Sigmoid colon (tissue), 7 donors: Measurements from ENCODE around the gene DPP6. TPM values are rescaled to one million over a fixed set of nuclear protein-coding genes. Genes with fewer than 3 reads are reported as not detected.

ENCODE experiments used
- DNase-seq: peaks from one replicate; pipeline ENCODE4 v3.0.0-alpha.2; 2019
- H3K27ac ChIP-seq, 4 donors: fragments of 200-600 bp; sonication (generic); one replicate each; pipeline ENCODE4 v1.5.1; 2016 to 2019; ENCODE audit warnings: mild to moderate bottlenecking in 1 of 4
- H3K27me3 ChIP-seq, 3 donors: fragments of 200-600 bp; sonication (generic); one replicate each; pipeline ENCODE4 v1.5.1; 2019; ENCODE audit warnings: mild to moderate bottlenecking in 1 of 3
- H3K36me3 ChIP-seq, 4 donors: fragments of 200-600 bp; sonication (generic); one replicate each; pipeline ENCODE4 v1.5.1; 2016 to 2019
- H3K4me1 ChIP-seq, 4 donors: fragments of 200-600 bp; sonication (generic); one replicate each; pipeline ENCODE4 v1.5.1; 2017 to 2019
- H3K4me3 ChIP-seq, 4 donors: fragments of 200-600 bp; sonication (generic); one replicate each; pipeline ENCODE4 v1.5.1; 2017 to 2019; ENCODE audit warnings: mild to moderate bottlenecking in 2 of 4, moderate library complexity in 1 of 4
- H3K9me3 ChIP-seq, 4 donors: fragments of 200-600 bp in 3 of 4; sonication (generic) in 3 of 4; one replicate each; pipeline versions ENCODE4 v1.5.1 to v1.6.1; 2013 to 2019
- CTCF ChIP-seq, 4 experiments: fragments of 450-650 bp in 3 of 4; fragments of 200-600 bp in 1 of 4; IDR thresholded peaks; one replicate each; pipeline ENCODE4 v1.5.1; 2016 to 2019; ENCODE audit warnings: antibody characterized with exemption in 4 of 4, mild to moderate bottlenecking in 3 of 4, moderate library complexity in 2 of 4
- EP300 ChIP-seq, 4 donors: sonication (generic); formaldehyde crosslinking; IDR thresholded peaks; one replicate each; pipeline ENCODE4 v1.6.1; 2017; ENCODE audit warnings: antibody characterized with exemption in 4 of 4
- POLR2A ChIP-seq, 2 donors: fragments of 450-650 bp; IDR thresholded peaks; one replicate each; pipeline ENCODE4 v1.6.1; 2016; ENCODE audit warnings: antibody characterized with exemption in 2 of 2, mild to moderate bottlenecking in 2 of 2, moderate library complexity in 2 of 2
- POLR2AphosphoS5 ChIP-seq, 4 donors: sonication (generic); formaldehyde crosslinking; IDR thresholded peaks; one replicate each; pipeline ENCODE4 v1.6.1; 2017; ENCODE audit warnings: antibody characterized with exemption in 4 of 4
- WGBS, 2 donors: extraction: QIAGEN DNeasy Blood & Tissue Kit; methylation state at CpG; one replicate each; pipeline ENCODE4 v1.1.7; 2013; 5-methylcytosine and 5-hydroxymethylcytosine counted together
- intact Hi-C: fragments of 100-400 bp; cut with DNase I; formaldehyde crosslinking; loops from one replicate; pipeline ENCODE4 v1.15.1; 2023
- polyA plus RNA-seq, 3 donors: library from polyadenylated mRNA; stranded (reverse); fragments of 200-250 nt; gene quantifications; one replicate each; pipeline ENCODE4 v1.2.3, GENCODE V29; 2013
- total RNA-seq, 4 donors: library from RNA; depleted of rRNA; stranded (reverse); fragments of >200 nt; gene quantifications; one replicate each; pipeline ENCODE4 v1.1.0, GENCODE V29; 2016
- donor health status: healthy with polysubstance abuse.
- donor health status: Bipolar disorder and iron deficiency.
- donor health status: healthy.

The DPP6 gene
- total and polyA plus RNA-seq, 7 donors = 1.2 to 53.2 (median 41.0) TPM; not detected in 1

- Histone ChIP-seq H3K27ac (no peak overlapping the region), H3K4me1 (no peaks in the 10 kb centered on the region), H3K36me3 (no peaks in the 10 kb centered on the region), H3K9me3 (no peaks in the 10 kb centered on the region), H3K4me3 (no peak overlapping the region), H3K27me3 (no peaks in the 10 kb centered on the region)
- 74 to 78% methylated on average over 6 of the region's 6 CpGs for WGBS, 2 donors
- intact Hi-C loops = no loop called here
- DNase-seq = no peak
- TF ChIP-seq POLR2AphosphoS5 (IDR thresholded peaks at IDR 0.05) (no peak), POLR2A (IDR thresholded peaks at IDR 0.05) (no peak), EP300 (IDR thresholded peaks at IDR 0.05) (no peak), CTCF (IDR thresholded peaks at IDR 0.05) (no peak)
Measured at GRCh38 chr7:154212861-154213260, 160.7 kb downstream of the DPP6 start.

- no peaks in the 10 kb centered on the region for H3K4me1 ChIP-seq
- no peak overlapping the region for H3K27ac ChIP-seq
- H3K36me3 ChIP-seq = no peaks in the 10 kb centered on the region
- intact Hi-C loops = no loop called here
- 56 to 63% methylated on average over 7 of the region's 7 CpGs for WGBS, 2 donors
- H3K9me3 ChIP-seq = no peaks in the 10 kb centered on the region
- TF ChIP-seq CTCF (IDR thresholded peaks at IDR 0.05) (no peak), EP300 (IDR thresholded peaks at IDR 0.05) (no peak), POLR2AphosphoS5 (IDR thresholded peaks at IDR 0.05) (no peak), POLR2A (IDR thresholded peaks at IDR 0.05) (no peak)
- no peak for DNase-seq
- no peaks in the 10 kb centered on the region for H3K27me3 ChIP-seq
- H3K4me3 ChIP-seq = no peak overlapping the region
Measured at GRCh38 chr7:154217688-154218340, 165.6 kb downstream of the DPP6 start.

GRCh38 chr7:154231732-154232131 lies 179.5 kb downstream of the DPP6 start:
- H3K9me3 ChIP-seq = no peaks in the 10 kb centered on the region
- intact Hi-C loops = no loop called here
- WGBS, 2 donors = 45 to 48% methylated on average over 6 of the region's 6 CpGs

GRCh38 chr7:154232700-154233099 lies 180.5 kb downstream of the DPP6 start:
- H3K27me3 ChIP-seq = no peaks in the 10 kb centered on the region
- H3K4me3 ChIP-seq = no peak overlapping the region
- no peak overlapping the region for H3K27ac ChIP-seq
- no peaks in the 10 kb centered on the region for H3K9me3 ChIP-seq
- DNase-seq = no peak
- WGBS, 2 donors = 67 to 78% methylated on average over 5 of the region's 5 CpGs
- no peaks in the 10 kb centered on the region for H3K4me1 ChIP-seq
- intact Hi-C loops = no loop called here
- H3K36me3 ChIP-seq = no peaks in the 10 kb centered on the region
- TF ChIP-seq POLR2A (IDR thresholded peaks at IDR 0.05) = no peak
- no peak for TF ChIP-seq EP300 (IDR thresholded peaks at IDR 0.05)
- TF ChIP-seq POLR2AphosphoS5 (IDR thresholded peaks at IDR 0.05) = no peak
- TF ChIP-seq CTCF (IDR thresholded peaks at IDR 0.05) = no peak

More at GRCh38 chr7:154231732-154232131, 179.5 kb downstream of the DPP6 start:
- TF ChIP-seq POLR2AphosphoS5 (IDR thresholded peaks at IDR 0.05) (no peak), EP300 (IDR thresholded peaks at IDR 0.05) (no peak), CTCF (IDR thresholded peaks at IDR 0.05) (no peak), POLR2A (IDR thresholded peaks at IDR 0.05) (no peak)
- Histone ChIP-seq H3K27me3 (no peaks in the 10 kb centered on the region), H3K27ac (no peak overlapping the region), H3K4me1 (no peaks in the 10 kb centered on the region), H3K36me3 (no peaks in the 10 kb centered on the region), H3K4me3 (no peak overlapping the region)
- DNase-seq = no peak

GRCh38 chr7:154241988-154242387 lies 189.8 kb downstream of the DPP6 start:
- Histone ChIP-seq H3K27ac (no peak overlapping the region), H3K4me1 (no peaks in the 10 kb centered on the region), H3K9me3 (peaks cover 0 to 11% (median 8%) of the 10 kb centered on the region in 4 donors), H3K4me3 (no peak overlapping the region), H3K27me3 (no peaks in the 10 kb centered on the region), H3K36me3 (no peaks in the 10 kb centered on the region)
- no peak for TF ChIP-seq EP300 (IDR thresholded peaks at IDR 0.05)
- TF ChIP-seq POLR2A (IDR thresholded peaks at IDR 0.05) = no peak
- TF ChIP-seq CTCF (IDR thresholded peaks at IDR 0.05) = no peak
- TF ChIP-seq POLR2AphosphoS5 (IDR thresholded peaks at IDR 0.05) = no peak
- DNase-seq = no peak
- 76 to 82% methylated on average over 3 of the region's 3 CpGs for WGBS, 2 donors
- intact Hi-C loops = no loop called here
